ENCODE results near the gene EYA2. TPM values are rescaled to one million over a fixed set of nuclear protein-coding genes. Genes with fewer than 3 reads are reported as not detected.
"Not testable (repeated sequence)": the region's sequence is repeated elsewhere in the genome, so short reads cannot be mapped to it uniquely, and the experiment has no call there.

The EYA2 gene
- total and polyA plus RNA-seq, 4 donors: 0.17 to 0.54 (median 0.23) TPM; not detected in 1

DNA sequence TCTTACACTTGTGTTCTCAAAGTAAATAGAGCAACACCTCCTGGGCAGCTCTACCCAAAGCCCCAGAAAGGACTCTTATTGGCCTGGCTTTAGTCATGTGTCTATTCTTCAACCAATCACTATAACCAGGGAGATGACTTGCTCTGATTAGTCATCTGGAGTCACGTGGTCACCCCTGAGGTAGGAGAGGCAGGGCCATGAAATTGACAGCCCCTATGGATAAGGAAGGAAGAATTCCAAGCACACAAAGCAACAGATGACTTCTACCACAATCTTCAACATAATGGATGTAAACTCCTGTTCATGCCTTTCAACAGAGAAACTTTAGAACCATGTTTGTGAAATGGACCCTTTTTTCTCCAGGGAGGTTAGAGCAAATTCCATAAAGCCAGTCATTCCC lies 24.6 kb upstream of the EYA2 start:
- 69% methylated on average over 1 of the region's 1 CpG for WGBS
- Histone ChIP-seq H3K9ac (ENCODE audit: low read depth in 1 of 2, low read length in 2 of 2) (no peak overlapping the region), H3K27ac (ENCODE audit: low read depth in 1 of 2, low read length in 2 of 2) (no peak overlapping the region), H3K4me1 (ENCODE audit: control insufficient read depth in 4 of 4, insufficient read depth in 4 of 4, low read length in 3 of 4) (no peaks in the 10 kb centered on the region), H3K4me3 (ENCODE audit: low read depth in 1 of 3, low read length in 3 of 3) (no peak overlapping the region), H3K9me3 (ENCODE audit: control insufficient read depth in 4 of 4, low read length in 3 of 4) (peaks cover 0 to 8% (median 5%) of the 10 kb centered on the region in 4 donors), H3K36me3 (ENCODE audit: control insufficient read depth in 4 of 4, insufficient read depth in 3 of 4, low read depth in 1 of 4, low read length in 3 of 4) (no peaks in the 10 kb centered on the region), H3K27me3 (ENCODE audit: control insufficient read depth in 4 of 4, insufficient read depth in 4 of 4, low read length in 3 of 4) (peaks cover 0 to 4% (median 0%) of the 10 kb centered on the region in 4 donors)
- TF ChIP-seq FOXA1 (IDR thresholded peaks at IDR 0.05): no peak
- no peak for TF ChIP-seq HNF4A (conservative IDR thresholded peaks at IDR 0.05)
- TF ChIP-seq JUND (IDR thresholded peaks at IDR 0.05): no peak
- TF ChIP-seq SP1 (IDR thresholded peaks at IDR 0.05): no peak
- TF ChIP-seq, protein P1, sequence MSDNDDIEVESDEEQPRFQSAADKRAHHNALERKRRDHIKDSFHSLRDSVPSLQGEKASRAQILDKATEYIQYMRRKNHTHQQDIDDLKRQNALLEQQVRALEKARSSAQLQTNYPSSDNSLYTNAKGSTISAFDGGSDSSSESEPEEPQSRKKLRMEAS (IDR thresholded peaks at IDR 0.05): no peak
- no peak for DNase-seq (ENCODE audit: low spot score)

DNA sequence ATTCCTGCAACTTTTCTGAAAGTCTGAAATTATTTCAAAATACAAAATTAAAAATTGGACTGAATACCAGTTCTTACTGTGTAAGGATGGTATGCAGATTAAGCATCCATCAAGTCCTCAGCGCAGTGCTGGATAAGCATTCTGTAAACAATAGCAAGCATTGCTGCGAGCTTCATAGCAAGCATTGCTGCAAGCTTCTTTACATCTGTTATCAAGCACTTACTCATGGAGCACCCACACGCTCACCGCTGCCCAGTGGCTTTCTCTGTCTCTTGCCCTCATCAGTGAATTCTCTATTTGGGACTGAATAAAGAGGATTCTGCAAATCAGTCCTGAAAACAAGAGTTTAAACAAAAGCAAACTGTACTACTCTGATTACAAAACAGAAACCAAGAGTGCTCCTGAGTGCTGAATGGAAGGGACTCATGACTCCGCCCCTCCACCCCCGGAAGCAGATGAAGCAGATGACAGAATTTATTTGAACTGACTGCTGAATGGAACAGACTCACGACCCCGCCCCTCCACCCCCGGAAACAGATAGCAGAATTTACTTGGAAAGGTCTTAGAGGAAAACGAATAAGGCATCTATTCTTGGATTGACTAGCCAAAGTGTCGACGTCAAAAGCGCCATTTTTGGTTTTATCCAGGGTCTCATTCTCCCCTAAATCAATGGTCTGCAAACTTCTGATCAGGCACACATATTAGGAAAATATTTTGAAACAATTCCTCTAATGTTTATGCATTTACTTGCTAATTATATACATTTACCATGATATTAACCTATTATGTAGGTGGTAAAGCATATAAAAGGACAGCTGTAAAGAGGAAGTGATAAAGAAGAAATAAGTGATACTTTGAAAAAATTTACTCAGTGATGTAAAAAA lies 22.1 kb upstream of the EYA2 start:
- Histone ChIP-seq H3K4me1 (ENCODE audit: control insufficient read depth in 4 of 4, insufficient read depth in 4 of 4, low read length in 3 of 4) (no peaks in the 10 kb centered on the region), H3K27ac (ENCODE audit: low read depth in 1 of 2, low read length in 2 of 2) (no peak overlapping the region), H3K9ac (ENCODE audit: low read depth in 1 of 2, low read length in 2 of 2) (no peak overlapping the region), H3K4me3 (ENCODE audit: low read depth in 1 of 3, low read length in 3 of 3) (no peak overlapping the region), H3K36me3 (ENCODE audit: control insufficient read depth in 4 of 4, insufficient read depth in 3 of 4, low read depth in 1 of 4, low read length in 3 of 4) (no peaks in the 10 kb centered on the region), H3K27me3 (ENCODE audit: control insufficient read depth in 4 of 4, insufficient read depth in 4 of 4, low read length in 3 of 4) (peaks cover 0 to 4% (median 0%) of the 10 kb centered on the region in 4 donors), H3K9me3 (ENCODE audit: control insufficient read depth in 4 of 4, low read length in 3 of 4) (peaks cover 0 to 8% (median 5%) of the 10 kb centered on the region in 4 donors)
- TF ChIP-seq RAD21 (IDR thresholded peaks at IDR 0.05): no peak
- peak in 1 of 2 donors; percentile 43 for TF ChIP-seq GABPA (IDR thresholded peaks at IDR 0.05 in 1 of 2, conservative IDR thresholded peaks at IDR 0.05 in 1 of 2)
- no peak for DNase-seq (ENCODE audit: low spot score)
- 64% methylated on average over 13 of the region's 13 CpGs for WGBS

DNA sequence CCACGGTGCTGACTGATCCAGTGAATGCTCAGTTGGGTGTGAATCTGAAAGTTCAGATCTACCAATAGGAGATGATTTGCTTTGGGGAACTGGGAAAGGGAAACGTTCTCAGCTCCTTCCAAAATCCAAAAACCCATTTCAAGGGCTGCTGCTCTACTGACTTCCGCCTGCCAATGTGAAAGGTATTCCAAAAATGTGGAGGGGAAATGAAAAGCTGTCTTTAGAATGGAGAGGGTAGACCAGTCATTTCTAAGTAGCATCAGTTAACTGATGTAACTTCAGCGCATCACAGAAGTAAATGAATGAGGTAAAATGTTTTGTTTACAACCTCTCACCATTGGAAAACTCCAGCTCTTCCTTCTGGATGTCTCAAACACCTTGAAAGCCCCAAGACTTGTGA lies 19.6 kb upstream of the EYA2 start:
- no peak overlapping the region for H3K27ac ChIP-seq (ENCODE audit: low read depth in 1 of 2, low read length in 2 of 2)
- DNase-seq (ENCODE audit: low spot score): no peak
- no peaks in the 10 kb centered on the region for H3K9me3 ChIP-seq (ENCODE audit: control insufficient read depth in 4 of 4, low read length in 3 of 4)
- TF ChIP-seq, protein P1 (IDR thresholded peaks at IDR 0.05): no peak
- 56% methylated on average over 4 of the region's 4 CpGs for WGBS
- no peaks in the 10 kb centered on the region for H3K27me3 ChIP-seq (ENCODE audit: control insufficient read depth in 4 of 4, insufficient read depth in 4 of 4, low read length in 3 of 4)
- no peaks in the 10 kb centered on the region for H3K4me1 ChIP-seq (ENCODE audit: control insufficient read depth in 4 of 4, insufficient read depth in 4 of 4, low read length in 3 of 4)
- no peaks in the 10 kb centered on the region for H3K36me3 ChIP-seq (ENCODE audit: control insufficient read depth in 4 of 4, insufficient read depth in 3 of 4, low read depth in 1 of 4, low read length in 3 of 4)
- no peak overlapping the region for H3K9ac ChIP-seq (ENCODE audit: low read depth in 1 of 2, low read length in 2 of 2)
- H3K4me3 ChIP-seq (ENCODE audit: low read depth in 1 of 3, low read length in 3 of 3): no peak overlapping the region

DNA sequence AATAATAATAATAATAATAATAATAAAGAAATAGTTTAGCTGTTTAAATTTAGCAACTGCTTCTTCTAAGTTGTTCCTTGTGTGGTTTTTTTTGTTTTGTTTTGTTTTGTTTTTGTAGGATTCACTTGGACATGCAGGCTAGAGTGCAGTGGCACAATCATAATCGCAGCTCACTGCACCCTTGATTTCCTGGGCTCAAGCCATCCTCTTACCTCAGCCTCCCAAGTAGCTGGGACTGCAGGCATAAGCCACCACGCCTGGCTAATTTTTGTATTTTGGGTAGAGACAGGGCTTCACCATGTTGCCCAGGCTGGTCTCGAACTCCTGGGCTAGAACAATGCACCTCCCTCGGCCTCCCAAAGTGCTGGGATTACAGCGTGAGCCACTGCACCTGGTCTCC lies 15.3 kb upstream of the EYA2 start:
- H3K27ac ChIP-seq (ENCODE audit: low read depth in 1 of 2, low read length in 2 of 2): no peak overlapping the region
- TF ChIP-seq, protein P2, sequence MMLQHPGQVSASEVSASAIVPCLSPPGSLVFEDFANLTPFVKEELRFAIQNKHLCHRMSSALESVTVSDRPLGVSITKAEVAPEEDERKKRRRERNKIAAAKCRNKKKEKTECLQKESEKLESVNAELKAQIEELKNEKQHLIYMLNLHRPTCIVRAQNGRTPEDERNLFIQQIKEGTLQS (IDR thresholded peaks at IDR 0.05): no peak
- TF ChIP-seq NR2F2 (IDR thresholded peaks at IDR 0.05) (no peak), EGR1 (IDR thresholded peaks at IDR 0.05; ENCODE audit: low read depth in 2 of 2) (no peak), GABPA (IDR thresholded peaks at IDR 0.05 in 1 of 2, conservative IDR thresholded peaks at IDR 0.05 in 1 of 2) (no peak), HNF4G (IDR thresholded peaks at IDR 0.05) (no peak), TAF1 (conservative IDR thresholded peaks at IDR 0.05) (no peak)
- DNase-seq (ENCODE audit: low spot score): no peak
- H3K4me3 ChIP-seq (ENCODE audit: low read depth in 1 of 3, low read length in 3 of 3): no peak overlapping the region
- H3K27me3 ChIP-seq (ENCODE audit: control insufficient read depth in 4 of 4, insufficient read depth in 4 of 4, low read length in 3 of 4): peaks cover 0 to 4% (median 0%) of the 10 kb centered on the region in 4 donors
- 90% methylated on average over 5 of the region's 5 CpGs for WGBS
- H3K36me3 ChIP-seq (ENCODE audit: control insufficient read depth in 4 of 4, insufficient read depth in 3 of 4, low read depth in 1 of 4, low read length in 3 of 4): no peaks in the 10 kb centered on the region
- no peaks in the 10 kb centered on the region for H3K9me3 ChIP-seq (ENCODE audit: control insufficient read depth in 4 of 4, low read length in 3 of 4)
- no peak overlapping the region for H3K9ac ChIP-seq (ENCODE audit: low read depth in 1 of 2, low read length in 2 of 2)
- H3K4me1 ChIP-seq (ENCODE audit: control insufficient read depth in 4 of 4, insufficient read depth in 4 of 4, low read length in 3 of 4): no peaks in the 10 kb centered on the region

DNA sequence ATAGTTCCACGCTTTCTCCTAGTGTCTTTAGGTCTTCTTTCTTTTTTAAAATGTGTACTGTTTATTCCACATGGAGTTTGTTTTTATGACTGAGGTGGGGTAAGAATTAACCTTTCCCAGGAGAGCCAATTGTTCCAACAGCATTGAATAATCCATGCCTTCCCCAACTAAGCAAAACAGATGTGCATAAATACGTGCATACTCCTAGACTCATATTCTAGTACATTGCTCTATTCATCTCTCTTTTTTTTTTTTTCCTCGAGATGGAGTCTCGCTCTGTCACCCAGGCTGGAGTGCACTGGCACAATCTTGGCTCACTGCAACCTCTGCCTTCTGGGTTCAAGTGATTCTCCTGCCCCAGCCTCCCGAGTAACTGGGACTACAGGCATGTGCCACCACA lies 14.7 kb upstream of the EYA2 start:
- not testable (repeated sequence) for H3K4me1 ChIP-seq (ENCODE audit: control insufficient read depth in 4 of 4, insufficient read depth in 4 of 4, low read length in 3 of 4); H3K36me3 ChIP-seq (ENCODE audit: control insufficient read depth in 4 of 4, insufficient read depth in 3 of 4, low read depth in 1 of 4, low read length in 3 of 4); H3K27ac ChIP-seq (ENCODE audit: low read depth in 1 of 2, low read length in 2 of 2); H3K27me3 ChIP-seq (ENCODE audit: control insufficient read depth in 4 of 4, insufficient read depth in 4 of 4, low read length in 3 of 4); H3K9me3 ChIP-seq (ENCODE audit: control insufficient read depth in 4 of 4, low read length in 3 of 4); H3K4me3 ChIP-seq (ENCODE audit: low read depth in 1 of 3, low read length in 3 of 3); DNase-seq (ENCODE audit: low spot score); H3K9ac ChIP-seq (ENCODE audit: low read depth in 1 of 2, low read length in 2 of 2)
- WGBS: 89% methylated on average over 5 of the region's 5 CpGs
